GM12892 (cell line): Measurements from ENCODE around the gene ITSN1.

Source experiments
- POLR2A ChIP-seq: IDR thresholded peaks from 2 replicates; pipeline ENCODE4 v1.6.1; 2011; ENCODE audit warnings: low read depth, low read length, control low read depth
- POLR2AphosphoS5 ChIP-seq: IDR thresholded peaks from 2 replicates; pipeline ENCODE4 v1.6.1; 2011; ENCODE audit warnings: low read depth, low read length, control low read depth
- TAF1 ChIP-seq: IDR thresholded peaks from 2 replicates; pipeline ENCODE4 v1.6.1; 2011; ENCODE audit warnings: low read depth, mild to moderate bottlenecking, control low read depth, low read length, borderline replicate concordance

- TF ChIP-seq POLR2A, result no peak
- TF ChIP-seq POLR2AphosphoS5, result no peak
- TF ChIP-seq TAF1, result no peak
These were observed 207.5 kb downstream of the ITSN1 start for GRCh38 chr21:33849834-33850233.
